NCI-H1930 (cell line): ENCODE measurements around the gene ELOVL3.

ENCODE experiments used
- DNase-seq, 2 experiments: peaks; one replicate each; lab custom pipeline; 2025; lab: John Stamatoyannopoulos, UW

ELOVL3 gene

DNA sequence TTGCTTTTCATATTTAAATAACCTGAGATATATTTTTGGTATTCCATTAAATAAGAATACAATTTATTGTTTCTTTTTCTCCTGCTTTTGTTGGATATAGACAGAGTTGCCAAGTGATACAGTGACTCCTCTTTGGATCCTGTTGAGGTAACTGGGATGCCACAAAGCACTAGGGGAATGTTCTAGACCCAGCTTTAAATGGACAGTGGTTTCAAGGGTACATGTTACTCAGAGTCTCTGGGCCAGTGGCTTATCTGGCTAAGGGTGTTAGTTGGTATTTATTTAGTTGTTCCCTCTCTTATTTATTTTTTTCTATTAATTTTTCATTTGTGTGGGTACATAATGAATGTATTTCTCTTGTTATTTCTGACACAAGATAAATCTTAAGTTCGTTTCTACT is 28.3 kb downstream of the ELOVL3 start:
- no peak for DNase-seq

DNA sequence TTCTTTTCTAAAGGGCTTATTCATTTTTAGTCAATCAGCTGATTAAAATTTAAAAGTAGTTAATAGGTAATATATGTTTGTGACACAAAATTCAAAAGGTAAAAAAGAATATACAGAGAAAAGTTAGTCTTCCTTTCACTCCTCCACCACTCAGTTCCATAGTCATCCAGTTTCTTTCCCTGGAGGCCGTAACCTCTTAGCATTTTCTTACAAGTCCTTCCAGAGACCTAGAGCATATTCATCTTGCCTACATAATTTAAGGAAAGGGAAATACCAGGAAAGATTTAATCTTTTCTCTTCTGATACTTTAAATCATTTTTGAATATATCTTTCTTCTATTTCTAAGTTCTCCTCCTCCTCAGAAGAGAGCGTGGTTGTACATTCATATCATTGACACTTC is 29.3 kb downstream of the ELOVL3 start:
- no peak for DNase-seq

DNA sequence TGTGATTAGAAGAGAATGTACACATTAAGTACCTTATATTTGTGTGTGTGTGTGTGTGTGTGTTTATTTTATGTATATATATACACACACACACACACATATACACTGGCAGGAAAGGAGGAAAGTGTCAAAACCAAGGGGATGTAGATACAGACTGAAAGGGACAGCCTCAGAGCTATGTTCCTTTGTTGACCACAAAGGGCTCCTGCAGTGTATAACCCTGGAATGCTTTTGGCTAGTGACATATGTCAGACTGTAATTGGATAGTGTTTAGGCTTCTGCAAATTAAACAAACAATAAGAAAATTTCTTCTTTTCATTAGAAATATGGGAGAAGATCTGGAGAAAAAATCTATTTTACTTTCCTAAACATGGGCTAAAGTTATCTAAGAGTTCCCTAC is 35.1 kb downstream of the ELOVL3 start:
- no peak for DNase-seq

DNA sequence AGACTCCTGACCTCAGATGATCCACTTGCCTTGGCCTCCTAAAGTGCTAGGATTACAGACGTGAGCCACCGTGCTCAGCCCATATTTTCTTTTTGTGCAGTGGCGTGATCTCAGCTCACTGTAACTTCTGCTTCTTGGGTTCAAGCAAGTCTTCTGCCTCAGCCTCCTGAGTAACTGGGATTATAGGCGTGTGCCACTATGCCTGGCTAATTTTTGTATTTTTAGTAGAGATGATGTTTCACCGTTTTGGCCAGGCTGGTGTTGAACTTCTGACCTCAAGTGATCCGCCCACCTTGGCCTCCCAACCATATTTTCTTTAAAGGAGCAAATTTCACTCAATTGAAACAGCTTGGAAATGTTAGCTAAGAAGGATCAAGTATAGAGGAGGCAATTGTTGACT is 35.7 kb downstream of the ELOVL3 start:
- DNase-seq, result no peak

DNA sequence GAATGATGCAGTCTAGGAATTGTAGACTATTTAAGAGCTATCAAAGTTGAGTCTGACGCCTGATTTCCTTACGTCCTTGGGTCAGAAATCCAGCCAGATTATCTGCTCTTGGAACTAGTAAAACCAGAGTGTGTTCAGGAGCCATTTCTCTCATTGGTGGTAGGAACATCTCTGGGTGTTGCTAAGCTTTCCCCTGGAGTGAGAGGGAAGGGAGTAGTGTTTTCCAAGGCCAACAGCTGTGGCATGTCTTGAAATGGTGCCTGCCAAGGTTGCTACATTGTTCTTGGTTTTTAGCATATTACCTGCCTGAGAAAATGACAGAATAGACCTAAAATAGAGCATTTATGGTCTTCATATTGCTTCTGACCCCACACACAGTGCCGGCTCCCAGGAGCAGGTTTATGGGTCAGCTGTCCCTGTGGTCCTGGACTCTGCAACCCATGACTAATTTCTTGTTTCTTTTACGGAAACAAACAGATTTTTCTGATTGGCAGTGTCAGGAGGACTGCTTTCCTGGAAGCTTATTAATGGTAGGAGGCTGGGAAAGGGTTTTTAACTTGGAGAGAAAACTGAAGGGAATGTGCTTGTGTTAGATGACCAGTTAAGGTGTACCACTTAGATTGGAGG is 36.8 kb downstream of the ELOVL3 start:
- no peak for DNase-seq

DNA sequence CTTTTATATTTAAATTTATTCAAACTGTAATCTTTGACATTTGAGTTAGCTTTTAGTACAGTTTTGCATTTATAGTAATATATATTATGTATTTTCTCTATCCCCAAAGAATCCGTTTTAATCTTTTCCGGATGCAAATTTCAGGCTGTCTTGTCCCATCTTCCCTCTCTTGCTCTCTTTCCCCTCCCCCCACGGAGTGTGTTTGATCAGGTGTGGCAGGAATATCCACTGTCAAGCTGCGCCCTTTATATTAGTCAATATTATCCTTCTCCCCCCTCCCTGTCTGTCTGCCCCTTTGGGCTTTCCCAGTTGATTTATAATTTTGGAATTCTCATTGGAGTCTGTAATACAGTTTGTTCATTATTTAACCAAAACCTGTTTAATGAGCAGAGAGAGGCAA is 38.3 kb downstream of the ELOVL3 start:
- DNase-seq, result no peak

DNA sequence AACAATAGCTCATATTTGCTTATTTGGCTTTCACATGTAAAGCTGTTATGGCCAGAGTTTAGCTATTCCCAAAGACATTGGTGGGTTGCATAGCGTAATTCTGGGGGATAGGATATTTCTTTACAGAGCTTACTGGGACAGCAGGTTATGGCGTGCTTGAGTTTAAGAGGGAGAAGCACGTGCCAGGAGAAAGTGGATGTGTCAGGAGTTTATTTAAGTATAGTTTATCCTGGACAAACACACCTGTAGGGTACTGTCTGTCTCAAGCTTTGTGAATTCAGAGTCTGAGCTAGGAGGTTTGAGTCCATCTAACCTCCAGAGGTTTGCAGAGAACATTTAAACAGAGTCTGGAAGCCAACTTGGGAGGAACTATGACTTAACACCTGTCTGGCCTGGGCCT is 40.6 kb downstream of the ELOVL3 start:
- no peak for DNase-seq

DNA sequence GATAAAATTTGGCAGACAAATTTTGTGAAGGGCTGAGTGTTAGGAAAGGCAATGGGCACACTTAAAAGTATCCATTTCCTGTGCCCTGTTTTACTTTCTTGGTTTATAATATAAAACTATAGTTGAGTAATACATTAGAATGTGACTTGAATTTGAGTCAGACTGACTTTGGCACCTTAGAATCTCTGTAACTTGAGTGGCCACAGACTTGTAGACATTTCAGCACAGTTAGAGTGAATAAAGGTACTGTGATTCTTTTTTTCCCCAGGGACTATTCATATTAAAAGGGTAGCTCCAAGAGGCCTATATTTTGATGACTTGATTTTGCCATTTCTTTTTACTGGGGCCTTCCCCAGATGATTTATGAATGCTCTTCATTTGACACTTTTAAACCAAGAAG is 41.6 kb downstream of the ELOVL3 start:
- no peak for DNase-seq

DNA sequence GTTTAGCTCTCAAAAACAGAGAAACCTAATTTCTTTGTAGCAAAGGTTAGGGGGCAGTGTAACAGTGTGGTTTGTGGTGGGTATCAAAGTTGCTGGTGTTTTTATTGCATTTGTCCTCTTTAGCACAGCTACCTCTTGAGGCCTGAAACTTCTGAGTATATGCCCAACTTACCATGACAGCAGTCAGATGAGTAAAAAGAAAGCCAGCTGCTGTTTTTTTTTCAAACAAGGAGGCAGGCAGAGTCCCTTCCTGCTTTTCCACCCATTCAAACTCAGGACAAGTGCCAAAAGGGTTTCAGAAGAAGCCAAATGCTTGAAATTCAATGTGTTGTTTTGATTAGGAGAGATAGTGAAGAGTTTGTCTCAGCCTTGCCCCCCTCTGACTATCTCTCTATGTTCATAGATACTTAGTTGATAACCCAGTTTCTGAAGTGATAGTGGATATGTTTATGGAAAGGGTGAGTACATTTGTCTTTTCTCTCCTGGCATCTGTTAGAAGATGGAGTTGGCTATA is 42.3 kb downstream of the ELOVL3 start:
- DNase-seq, result no peak

DNA sequence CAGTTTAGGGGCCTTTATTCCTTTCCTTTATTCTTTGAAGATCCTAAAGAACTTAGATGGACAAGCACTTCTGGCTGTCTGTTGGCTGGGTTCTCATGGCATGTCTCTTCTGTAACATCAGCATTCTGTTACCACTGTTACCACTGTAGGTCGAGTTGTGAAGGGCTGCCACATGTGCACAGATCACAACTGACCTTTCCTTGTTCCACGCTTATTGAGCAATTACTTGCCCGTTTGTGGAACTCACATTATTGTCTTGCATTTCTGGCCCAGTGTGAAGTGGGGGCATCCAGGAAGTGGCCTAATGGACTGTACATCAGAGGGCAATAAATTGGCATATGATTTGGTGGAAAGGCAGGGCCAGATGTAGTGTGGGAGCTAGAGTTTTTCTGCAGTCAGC is 42.9 kb downstream of the ELOVL3 start:
- DNase-seq, result no peak

DNA sequence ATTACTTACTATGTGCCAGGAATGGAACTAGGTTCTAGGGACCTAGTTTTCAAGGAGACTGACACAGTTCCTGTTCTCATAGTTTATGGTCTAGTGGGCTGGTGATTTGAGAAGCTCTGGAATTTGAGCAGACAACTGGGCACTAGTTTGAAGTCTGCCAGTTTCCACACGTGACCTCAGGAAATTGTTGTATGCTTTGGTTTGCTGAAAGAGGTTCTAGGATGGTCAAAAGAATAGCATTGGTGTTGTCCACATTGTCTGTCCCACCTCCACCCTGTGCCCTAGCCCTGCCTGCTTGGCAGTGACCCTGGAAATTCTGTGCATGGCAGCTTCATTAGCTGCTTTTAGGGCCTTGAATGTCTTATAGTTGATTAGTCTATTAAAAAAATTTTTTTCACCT is 48.0 kb downstream of the ELOVL3 start:
- no peak for DNase-seq

DNA sequence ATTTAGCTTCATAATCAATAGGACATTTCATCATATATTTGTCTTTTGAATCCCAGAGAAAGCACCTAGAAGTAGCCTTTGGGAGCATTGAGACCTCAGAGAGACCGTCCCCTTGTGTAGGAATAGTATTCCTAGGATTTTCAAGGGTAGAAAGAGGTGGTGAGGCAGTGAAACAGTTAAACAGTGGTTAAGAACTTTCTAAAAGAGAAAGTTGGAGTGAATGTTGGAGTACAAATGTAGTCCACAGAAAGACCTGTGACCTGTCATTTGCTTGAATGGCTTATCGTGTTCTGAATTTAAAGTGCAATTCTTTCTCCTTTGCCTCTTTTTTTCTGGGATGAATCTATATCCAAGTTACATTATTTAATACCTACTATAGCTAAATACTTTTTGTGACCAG is 49.2 kb downstream of the ELOVL3 start:
- no peak for DNase-seq

DNA sequence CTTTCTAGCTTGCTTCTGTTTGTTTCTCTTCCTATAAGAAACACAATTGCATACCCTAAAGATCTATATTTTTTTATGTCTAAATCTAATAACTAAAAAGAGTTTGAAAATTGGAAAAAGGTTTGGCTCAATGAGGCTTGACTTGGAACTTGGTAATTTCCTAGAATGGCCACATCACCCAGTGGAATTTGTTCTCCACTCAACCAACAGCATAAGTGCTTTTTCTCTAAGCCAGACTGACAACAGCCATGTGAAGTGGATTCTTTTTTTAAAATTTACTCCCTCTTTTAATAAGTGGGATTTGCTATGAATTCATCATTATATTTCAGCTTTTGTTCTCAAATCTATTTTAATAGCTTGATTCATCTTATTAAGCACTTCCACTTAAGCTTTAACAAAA is 53.0 kb downstream of the ELOVL3 start:
- DNase-seq, result no peak
